ENCODE results near the gene MAN2A2. TPM values are rescaled to one million over a fixed set of nuclear protein-coding genes. Genes with fewer than 3 reads are reported as not detected.

The MAN2A2 gene
- total RNA-seq, 3 donors from 2014 or later, result 38.2 to 58.0 (median 56.9) TPM

DNA sequence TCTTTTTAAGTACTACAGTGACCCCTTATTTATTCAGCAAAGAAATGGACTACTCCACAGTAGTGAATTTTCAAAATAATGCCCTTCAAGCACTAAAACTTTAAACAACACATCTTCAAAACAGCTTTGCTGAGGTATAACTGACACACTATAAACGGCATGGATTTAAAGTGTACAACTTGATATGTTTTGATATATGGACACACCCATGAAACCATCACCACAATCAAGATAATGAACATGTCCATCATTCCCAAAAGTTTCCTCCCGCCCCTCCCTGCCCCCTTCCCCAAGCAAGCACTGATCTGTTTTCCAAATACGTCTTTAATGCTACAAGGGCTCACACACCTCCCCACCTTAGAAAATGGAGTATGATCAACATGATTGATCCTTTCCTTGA lies 36.3 kb upstream of the MAN2A2 start:
- DNase-seq (ENCODE audit: low spot score in 2 of 2), result no peak
- Histone ChIP-seq H3K4me3 (no peak overlapping the region), H3K27me3 (no peaks in the 10 kb centered on the region), H3K27ac (no peak overlapping the region), H3K9me3 (no peaks in the 10 kb centered on the region), H3K4me1 (peaks cover 0 to 7% of the 10 kb centered on the region in 2 donors), H3K36me3 (no peaks in the 10 kb centered on the region)
- intact Hi-C loops (cut with DNase I; ENCODE audit: low total_unique reads), result no loop called here
- no peak for TF ChIP-seq CTCF (IDR thresholded peaks at IDR 0.05)

GRCh38 chr15:90868261-90868689 lies 34.8 kb upstream of the MAN2A2 start, which contains the start of gene FURIN:
TSS of gene FURIN (plus strand) at chr15:90868588. CDS start at chr15:90875741, 7,153 bp downstream.
- Histone ChIP-seq H3K4me3 (no peak within 1 kb of the TSS), H3K27ac (peak within 1 kb of the TSS; percentile 90 to 97), H3K27me3 (no peaks in the 10 kb centered on the region), H3K9me3 (no peaks in the 10 kb centered on the region), H3K36me3 (no peaks in the 10 kb centered on the region), H3K4me1 (peaks cover 0 to 16% of the 10 kb centered on the region in 2 donors)
- no peak for DNase-seq (ENCODE audit: low spot score in 2 of 2)
- TF ChIP-seq POLR2A (IDR thresholded peaks at IDR 0.05) (no peak), POLR2AphosphoS5 (IDR thresholded peaks at IDR 0.05) (no peak), CTCF (IDR thresholded peaks at IDR 0.05) (no peak)
- intact Hi-C loops (cut with DNase I; ENCODE audit: low total_unique reads), result no loop called here

DNA sequence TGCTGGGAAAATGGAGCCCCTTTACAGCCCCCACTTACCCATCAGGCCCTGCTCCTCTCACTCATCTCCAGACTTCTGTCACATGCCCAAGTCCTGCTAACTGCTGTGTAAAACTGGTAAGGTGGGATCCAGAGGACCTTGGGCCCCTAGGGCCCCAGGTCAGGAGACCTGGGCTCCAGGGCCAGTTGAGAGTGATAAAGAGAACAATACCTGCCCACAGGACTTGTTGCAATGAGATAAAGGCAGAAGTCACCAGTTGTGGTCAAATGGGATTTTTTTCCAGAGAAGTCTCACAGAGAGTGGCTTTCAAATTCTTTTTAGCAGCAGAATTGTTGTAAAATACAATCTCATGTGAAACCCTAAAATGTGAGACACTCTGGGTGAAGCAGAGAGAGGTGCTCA lies 34.0 kb upstream of the MAN2A2 start:
- Histone ChIP-seq H3K4me3 (no peak overlapping the region), H3K4me1 (peaks cover 4 to 25% of the 10 kb centered on the region in 2 donors), H3K9me3 (no peaks in the 10 kb centered on the region), H3K27me3 (no peaks in the 10 kb centered on the region), H3K36me3 (no peaks in the 10 kb centered on the region), H3K27ac (peak overlapping the region; percentile 90 to 97)
- intact Hi-C loops (cut with DNase I; ENCODE audit: low total_unique reads), result no loop called here
- TF ChIP-seq POLR2AphosphoS5 (IDR thresholded peaks at IDR 0.05) (no peak), POLR2A (IDR thresholded peaks at IDR 0.05) (no peak), CTCF (IDR thresholded peaks at IDR 0.05) (no peak)
- DNase-seq (ENCODE audit: low spot score in 2 of 2), result no peak

- TF ChIP-seq POLR2AphosphoS5 (IDR thresholded peaks at IDR 0.05), result peak in 2 of 3 donors; percentile 29 to 56
- TF ChIP-seq POLR2A (IDR thresholded peaks at IDR 0.05), result no peak
- intact Hi-C loops (cut with DNase I; ENCODE audit: low total_unique reads), result no loop called here
- no peaks in the 10 kb centered on the region for H3K36me3 ChIP-seq
These were observed 33.3 kb upstream of the MAN2A2 start for GRCh38 chr15:90869601-90870353.

GRCh38 chr15:90870354-90871138 lies 32.6 kb upstream of the MAN2A2 start:
- H3K4me1 ChIP-seq, result peaks cover 4 to 31% of the 10 kb centered on the region in 2 donors
- DNase-seq (ENCODE audit: low spot score in 2 of 2), result no peak
- no peaks in the 10 kb centered on the region for H3K27me3 ChIP-seq
- intact Hi-C loops (cut with DNase I; ENCODE audit: low total_unique reads), result no loop called here
- peak overlapping the region; percentile 90 to 97 for H3K27ac ChIP-seq
- H3K36me3 ChIP-seq, result no peaks in the 10 kb centered on the region
- H3K4me3 ChIP-seq, result peak overlapping the region; percentile 92 to 97 (median 96)
- H3K9me3 ChIP-seq, result no peaks in the 10 kb centered on the region
- TF ChIP-seq POLR2A (IDR thresholded peaks at IDR 0.05) (no peak), POLR2AphosphoS5 (IDR thresholded peaks at IDR 0.05) (no peak)

More at GRCh38 chr15:90869601-90870353, 33.3 kb upstream of the MAN2A2 start:
- H3K27ac ChIP-seq, result peak overlapping the region; percentile 90 to 97
- no peaks in the 10 kb centered on the region for H3K27me3 ChIP-seq
- peak overlapping the region in 1 of 3 donors; percentile 96 for H3K4me3 ChIP-seq
- no peak for DNase-seq (ENCODE audit: low spot score in 2 of 2)
- H3K4me1 ChIP-seq, result peaks cover 4 to 31% of the 10 kb centered on the region in 2 donors
- no peaks in the 10 kb centered on the region for H3K9me3 ChIP-seq
